Pulmonary artery endothelial cell (primary cell): ENCODE data around the gene WNK2. TPM values are rescaled to one million over a fixed set of nuclear protein-coding genes. Genes with fewer than 3 reads are reported as not detected.
"Not testable (repeated sequence)": the region's sequence is repeated elsewhere in the genome, so short reads cannot be mapped to it uniquely, and the experiment has no call there.

Experiments
- DNase-seq: peaks from one replicate; pipeline ENCODE4 v3.0.0-alpha.2; 2011; ENCODE audit warnings: low read depth, low spot score
- total RNA-seq: library from RNA; depleted of rRNA; stranded (reverse); fragments of >200 nt; gene quantifications from 2 replicates; pipeline ENCODE4 v1.2.3, GENCODE V29; 2014

Gene WNK2
- not detected in 2 replicates for total RNA-seq

GRCh38 chr9:93183663-93184431, at the start of gene WNK2:
Gene WNK2, plus strand, starts transcription at chr9:93184139. Its CDS starts 791 bp downstream, at chr9:93184930.
- DNase-seq: no peak

GRCh38 chr9:93134740-93135444, 49.0 kb upstream of the WNK2 start:
- no peak for DNase-seq

- DNase-seq: no peak
Observed at GRCh38 chr9:93136011-93136440, 47.9 kb upstream of the WNK2 start.

DNA sequence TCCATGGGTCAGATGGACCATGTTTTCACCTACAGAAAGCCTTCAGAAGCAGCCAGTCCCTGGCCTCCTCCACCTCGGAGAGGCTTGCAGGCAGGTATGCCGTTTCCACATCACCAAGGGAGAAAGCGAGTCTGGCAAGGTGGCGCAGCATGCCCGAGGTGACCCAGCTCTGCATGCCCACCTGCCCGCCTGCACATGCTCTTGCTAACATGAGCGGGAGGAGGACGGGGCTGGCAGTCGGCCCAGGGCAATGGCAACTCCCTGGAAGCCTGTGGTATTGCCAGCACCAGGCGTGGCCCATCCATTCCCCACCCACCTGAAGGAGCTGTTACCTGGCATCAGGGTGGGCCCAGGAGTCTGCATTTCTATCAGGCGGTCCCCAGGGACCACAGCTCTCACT, 46.6 kb upstream of the WNK2 start:
- DNase-seq: no peak

- DNase-seq: no peak
Observed at GRCh38 chr9:93138171-93138764, 45.7 kb upstream of the WNK2 start.

DNA sequence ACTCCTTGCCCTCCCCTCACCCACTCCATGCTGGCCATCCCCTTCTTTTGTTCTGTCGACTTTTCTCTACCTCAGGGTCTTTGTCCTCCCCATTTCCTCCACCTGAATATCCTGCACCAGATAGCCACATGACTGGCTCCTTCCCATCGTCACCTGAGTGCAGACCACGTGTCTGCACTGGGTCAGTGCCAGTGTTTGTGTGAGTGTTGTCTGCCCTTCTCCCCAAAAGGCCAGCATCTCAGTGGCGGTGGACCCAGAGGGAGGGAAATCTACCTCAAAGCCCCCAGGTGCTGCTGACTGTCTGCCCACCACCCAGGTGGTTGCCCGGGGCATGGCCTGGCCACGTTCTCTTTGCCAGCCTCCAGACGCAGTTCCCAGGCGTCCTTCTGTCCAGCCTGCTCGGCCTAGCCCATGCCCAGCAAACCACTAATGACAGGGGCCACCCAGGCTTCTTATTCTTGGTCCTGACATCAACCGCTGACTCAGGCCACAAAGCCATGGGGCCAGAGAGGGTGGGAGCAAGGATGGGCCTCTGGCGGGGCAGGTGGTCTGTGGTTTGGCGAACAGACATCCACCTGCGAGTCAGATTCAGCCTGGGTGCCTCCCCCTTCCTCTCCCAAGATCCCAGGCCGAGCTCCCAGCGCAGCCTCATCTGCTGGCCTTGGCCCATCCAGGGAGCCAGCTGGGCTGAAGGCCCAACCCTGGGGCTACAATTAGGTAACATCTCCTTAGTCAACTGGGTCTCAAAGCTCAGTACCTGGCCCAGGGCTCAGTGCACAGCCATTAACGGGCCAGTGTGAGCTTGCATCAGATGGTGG, 44.4 kb upstream of the WNK2 start:
- no peak for DNase-seq

DNA sequence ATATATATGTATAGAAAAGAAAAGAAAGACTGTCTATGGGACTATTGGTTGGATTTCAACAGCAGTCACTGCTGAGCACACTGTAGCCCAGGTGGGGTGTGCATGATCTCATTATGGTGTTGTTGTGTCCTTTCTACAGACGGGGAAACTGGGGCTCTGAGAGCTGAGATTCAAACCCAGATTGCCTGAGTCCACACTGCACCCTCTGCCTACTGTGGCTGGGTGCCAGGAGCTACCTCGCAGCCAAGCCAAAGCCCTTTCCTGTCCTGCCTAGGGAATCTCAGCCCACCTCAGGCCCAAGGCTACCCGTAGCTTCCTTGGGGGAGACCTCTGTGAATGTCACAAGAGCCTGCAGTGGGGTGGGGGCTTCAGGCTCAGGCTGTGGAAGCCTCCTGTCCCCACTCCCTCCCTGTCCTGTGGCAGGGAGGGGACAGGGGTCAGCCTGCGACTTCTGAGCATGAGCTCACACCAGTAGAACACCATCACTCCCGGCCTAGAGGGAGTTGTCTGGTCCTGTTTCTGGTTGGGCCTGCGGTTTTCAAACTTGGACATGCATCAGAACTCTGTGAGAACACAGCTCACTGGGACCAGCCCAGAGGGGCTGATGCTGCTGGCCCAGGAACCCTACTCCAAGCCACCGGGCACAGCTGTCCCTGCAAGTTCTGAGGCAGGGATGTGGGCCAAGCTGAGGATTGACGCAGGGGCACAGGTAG, 42.0 kb upstream of the WNK2 start:
- DNase-seq: no peak

- no peak for DNase-seq
Observed at GRCh38 chr9:93143830-93144530, 40.0 kb upstream of the WNK2 start.

DNA sequence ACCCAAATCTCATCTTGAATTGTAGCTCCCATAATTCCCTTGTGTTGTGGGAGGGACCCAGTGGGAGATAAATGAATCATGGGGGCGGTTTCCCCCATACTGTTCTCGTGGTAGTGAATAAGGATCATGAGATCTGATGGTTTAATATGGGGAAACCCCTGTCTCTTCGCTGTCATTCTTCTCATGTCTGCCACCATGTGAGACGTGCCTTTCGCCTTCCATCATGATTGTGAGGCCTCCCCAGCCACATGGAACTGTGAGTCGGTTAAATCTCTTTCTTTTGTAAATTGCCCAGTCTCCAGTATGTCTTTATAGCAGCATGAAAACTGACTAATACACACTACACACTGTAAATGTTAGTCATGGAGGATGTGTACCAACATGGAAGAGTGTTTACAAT, 37.2 kb upstream of the WNK2 start:
- DNase-seq: not testable (repeated sequence)

DNA sequence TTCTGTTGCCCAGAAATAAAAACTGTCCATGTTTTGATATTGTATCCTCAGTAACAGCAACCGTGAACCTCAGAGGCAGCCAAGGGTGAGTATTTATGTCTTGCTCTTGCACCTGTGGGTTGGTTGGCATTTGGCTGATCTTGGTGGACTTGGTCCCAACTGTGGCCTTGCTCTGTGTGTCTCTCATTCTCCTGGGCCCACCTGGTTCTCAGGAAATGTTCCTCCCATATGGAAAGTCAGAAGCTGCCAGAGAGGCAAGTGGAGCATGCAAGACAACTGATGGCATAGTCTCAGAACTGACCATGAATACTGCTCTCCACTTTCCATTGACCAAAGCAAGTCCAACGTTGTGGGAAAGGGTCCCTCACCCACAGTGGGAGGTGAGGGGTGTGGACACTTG, 36.3 kb upstream of the WNK2 start:
- DNase-seq: no peak

GRCh38 chr9:93148721-93149120, 35.2 kb upstream of the WNK2 start:
- no peak for DNase-seq

- no peak for DNase-seq
Observed at GRCh38 chr9:93149361-93149760, 34.6 kb upstream of the WNK2 start.

- DNase-seq: no peak
Observed at GRCh38 chr9:93151097-93151784, 32.7 kb upstream of the WNK2 start.

GRCh38 chr9:93154293-93154903, 29.5 kb upstream of the WNK2 start:
- DNase-seq: no peak

DNA sequence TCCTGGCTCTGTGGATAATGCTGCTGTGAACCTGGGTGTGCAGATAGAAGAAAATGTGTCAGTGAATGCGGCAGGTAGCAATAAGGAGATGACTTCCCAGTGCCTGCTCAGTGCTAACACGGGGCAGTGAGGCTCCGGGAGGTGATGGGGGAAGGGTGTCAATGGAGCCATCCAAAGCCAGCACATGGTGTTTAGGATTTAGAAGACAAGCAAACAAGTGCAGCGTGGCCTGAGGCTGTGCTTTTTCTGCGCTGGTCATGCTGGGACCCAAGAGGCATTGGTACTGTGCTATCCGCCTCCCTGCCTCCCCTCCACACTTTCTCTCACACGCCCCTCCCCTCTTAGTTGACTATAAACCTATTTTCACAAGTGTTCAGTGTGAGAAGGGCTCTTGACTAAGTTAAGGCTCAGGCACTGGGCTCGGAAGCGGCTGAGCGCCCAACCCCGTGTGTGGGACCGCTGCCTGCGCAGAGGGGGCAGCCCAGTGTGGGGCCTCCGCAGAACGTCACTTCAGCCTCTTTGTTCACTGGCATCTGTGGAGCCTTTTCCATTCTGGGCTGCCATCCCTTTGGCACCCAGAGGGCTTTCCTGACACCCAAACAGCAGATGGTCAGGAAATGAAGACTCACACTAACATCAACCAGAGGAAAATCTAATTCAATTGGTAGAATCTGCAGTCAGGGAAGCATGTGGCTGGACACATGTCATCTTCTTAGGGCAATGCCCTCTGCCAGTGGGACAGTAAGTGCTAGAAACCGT, 28.0 kb upstream of the WNK2 start:
- no peak for DNase-seq

GRCh38 chr9:93156475-93157008, 27.4 kb upstream of the WNK2 start:
- DNase-seq: no peak

DNA sequence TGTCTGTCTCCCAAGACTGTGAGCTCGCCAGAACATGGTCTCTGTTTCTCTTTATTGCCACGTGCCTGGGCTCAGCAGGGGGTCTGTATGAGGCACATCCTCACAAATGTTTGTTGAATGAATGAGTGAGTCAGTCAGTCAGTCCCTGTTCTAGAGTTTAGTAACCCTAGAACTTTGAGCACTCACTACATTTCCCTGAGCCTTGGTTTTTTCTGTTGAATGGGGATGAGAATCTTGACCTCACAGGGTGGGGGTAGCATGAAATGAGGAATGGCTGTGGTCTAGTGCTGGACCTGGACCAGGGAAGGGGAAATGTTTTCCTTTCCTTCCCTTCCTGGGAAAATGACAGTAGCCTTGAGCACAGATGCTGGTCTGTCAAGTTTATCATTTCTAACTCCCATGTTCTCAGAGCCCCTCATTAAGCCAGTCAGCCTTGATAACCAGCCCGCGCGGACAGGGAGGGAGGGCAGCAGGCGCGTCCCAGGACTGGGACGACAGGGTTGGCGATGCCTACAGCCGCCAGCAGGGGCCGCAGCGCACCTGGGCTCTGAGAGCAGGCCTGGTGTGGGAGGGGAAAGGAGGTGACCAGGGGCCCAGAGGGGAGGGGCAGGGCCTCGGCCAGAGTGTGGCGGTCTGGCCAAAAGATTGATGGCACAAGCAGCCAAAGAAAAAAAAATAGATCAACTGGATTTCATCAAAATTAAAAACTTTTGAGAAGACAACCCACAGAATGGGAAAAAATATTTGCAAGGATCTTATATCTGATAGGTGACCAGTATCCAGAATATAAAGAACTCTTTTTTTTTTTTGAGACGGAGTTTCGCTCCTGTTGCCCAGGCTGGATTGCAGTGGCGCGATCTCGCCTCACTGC, 24.1 kb upstream of the WNK2 start:
- peak; percentile 26 for DNase-seq
